HG02884 (cell line): Measurements from ENCODE around the gene ACBD4.
A peak's percentile ranks its signal among the peaks of the same experiment; 100 is the strongest.

ENCODE experiments used
- ATAC-seq: cut with Tn5 transposase; IDR thresholded peaks from one replicate; pipeline ENCODE4 v1.9.1; 2021; ENCODE audit warnings: mild to moderate bottlenecking, moderate library complexity; ENCODE audit not compliant: unreplicated experiment

The ACBD4 gene

DNA sequence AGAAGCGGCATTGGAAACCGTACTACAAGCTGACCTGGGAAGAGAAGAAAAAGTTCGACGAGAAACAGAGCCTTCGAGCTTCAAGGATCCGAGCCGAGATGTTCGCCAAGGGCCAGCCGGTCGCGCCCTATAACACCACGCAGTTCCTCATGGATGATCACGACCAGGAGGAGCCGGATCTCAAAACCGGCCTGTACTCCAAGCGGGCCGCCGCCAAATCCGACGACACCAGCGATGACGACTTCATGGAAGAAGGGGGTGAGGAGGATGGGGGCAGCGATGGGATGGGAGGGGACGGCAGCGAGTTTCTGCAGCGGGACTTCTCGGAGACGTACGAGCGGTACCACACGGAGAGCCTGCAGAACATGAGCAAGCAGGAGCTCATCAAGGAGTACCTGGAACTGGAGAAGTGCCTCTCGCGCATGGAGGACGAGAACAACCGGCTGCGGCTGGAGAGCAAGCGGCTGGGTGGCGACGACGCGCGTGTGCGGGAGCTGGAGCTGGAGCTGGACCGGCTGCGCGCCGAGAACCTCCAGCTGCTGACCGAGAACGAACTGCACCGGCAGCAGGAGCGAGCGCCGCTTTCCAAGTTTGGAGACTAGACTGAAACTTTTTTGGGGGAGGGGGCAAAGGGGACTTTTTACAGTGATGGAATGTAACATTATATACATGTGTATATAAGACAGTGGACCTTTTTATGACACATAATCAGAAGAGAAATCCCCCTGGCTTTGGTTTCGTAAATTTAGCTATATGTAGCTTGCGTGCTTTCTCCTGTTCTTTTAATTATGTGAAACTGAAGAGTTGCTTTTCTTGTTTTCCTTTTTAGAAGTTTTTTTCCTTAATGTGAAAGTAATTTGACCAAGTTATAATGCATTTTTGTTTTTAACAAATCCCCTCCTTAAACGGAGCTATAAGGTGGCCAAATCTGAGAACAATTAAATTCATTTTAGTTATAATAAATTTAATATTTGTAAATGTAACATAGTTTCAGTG lies 14.5 kb downstream of the ACBD4 start:
- ATAC-seq, result no peak

GRCh38 chr17:45150911-45151809 lies 15.7 kb downstream of the ACBD4 start:
- ATAC-seq, result no peak

- no peak for ATAC-seq
Measured at GRCh38 chr17:45155029-45155428, 19.5 kb downstream of the ACBD4 start.

- no peak for ATAC-seq
Measured at GRCh38 chr17:45155483-45155882, 20.0 kb downstream of the ACBD4 start.

- ATAC-seq, result no peak
Measured at GRCh38 chr17:45156242-45156641, 20.8 kb downstream of the ACBD4 start.

- peak; percentile 12 for ATAC-seq
Measured at GRCh38 chr17:45160447-45161287, 25.2 kb downstream of the ACBD4 start.

DNA sequence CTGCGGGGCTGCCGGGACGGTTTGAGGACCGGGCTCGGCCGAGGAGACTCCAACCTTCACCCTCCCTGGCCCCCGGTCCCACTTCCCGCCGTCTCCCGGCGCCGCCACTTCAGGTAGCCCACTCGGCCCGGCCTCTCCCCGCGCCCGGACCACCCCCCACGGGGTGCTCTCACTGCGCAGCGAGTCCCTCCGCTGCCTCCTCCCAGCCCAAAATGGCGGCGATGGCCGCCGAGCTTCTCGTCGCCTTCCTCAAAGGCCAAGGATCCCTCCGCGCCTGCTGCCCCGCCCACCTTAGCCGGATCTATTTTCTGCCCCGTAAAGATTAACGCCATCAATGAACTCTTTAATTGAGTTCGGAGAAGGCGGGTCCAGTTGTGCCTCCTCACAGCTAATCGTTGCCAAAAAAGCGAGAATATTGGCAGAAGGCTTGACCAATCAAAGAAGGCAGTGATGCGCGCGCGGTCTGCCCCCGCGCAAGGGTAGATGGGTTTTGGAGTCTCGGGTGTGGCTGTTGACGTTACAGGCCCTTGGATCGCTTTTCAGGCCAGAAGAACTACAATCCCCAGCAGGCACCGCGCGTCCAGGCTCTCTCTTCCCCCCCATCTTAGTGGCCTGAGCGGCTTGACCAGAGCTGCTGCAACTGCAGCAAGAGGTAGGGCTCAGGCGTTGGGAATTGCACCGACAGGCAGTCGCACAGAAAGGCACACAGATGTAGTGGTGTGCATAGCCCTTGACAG lies 26.0 kb downstream of the ACBD4 start, which contains the start of gene HEXIM2:
Gene HEXIM2, plus strand, starts transcription at position 588 of the 737 bp plus-strand sequence. CDS start 919 bp downstream, outside the sequence.
- peak; percentile 89 for ATAC-seq

DNA sequence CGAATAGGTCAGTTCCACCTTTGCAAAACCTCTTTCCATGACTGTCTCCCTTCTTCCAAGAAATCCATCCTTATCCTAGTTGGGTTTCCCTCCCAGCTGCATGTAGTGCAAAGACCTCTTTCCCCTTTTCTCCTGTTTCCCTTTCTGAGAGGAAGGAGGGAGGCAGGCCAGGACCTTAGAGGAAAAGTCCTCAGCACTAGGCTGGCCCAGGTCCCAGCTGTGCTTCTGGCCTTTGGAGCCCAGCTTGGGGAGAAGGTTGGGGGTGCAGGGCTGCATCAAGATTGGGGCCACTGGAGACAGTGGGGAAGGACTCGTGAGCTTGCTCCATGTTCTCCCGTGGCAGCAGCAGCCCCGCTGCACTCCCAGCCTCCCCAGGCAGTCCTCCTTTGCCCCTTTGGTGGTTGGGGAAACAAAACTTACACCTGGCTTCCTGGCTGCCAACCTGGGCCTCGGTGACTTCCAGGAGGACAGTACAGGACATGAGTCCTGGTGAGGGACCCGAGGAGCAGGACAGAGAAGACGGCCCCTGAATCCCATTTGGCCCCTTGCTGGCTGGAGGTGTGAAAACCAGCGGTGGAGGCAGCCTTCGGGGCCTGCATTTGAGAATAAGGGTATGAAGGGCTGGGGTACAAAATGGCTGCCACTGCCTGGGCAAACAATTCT lies 26.7 kb downstream of the ACBD4 start:
- no peak for ATAC-seq

- ATAC-seq, result no peak
Measured at GRCh38 chr17:45164734-45165269, 29.3 kb downstream of the ACBD4 start.

DNA sequence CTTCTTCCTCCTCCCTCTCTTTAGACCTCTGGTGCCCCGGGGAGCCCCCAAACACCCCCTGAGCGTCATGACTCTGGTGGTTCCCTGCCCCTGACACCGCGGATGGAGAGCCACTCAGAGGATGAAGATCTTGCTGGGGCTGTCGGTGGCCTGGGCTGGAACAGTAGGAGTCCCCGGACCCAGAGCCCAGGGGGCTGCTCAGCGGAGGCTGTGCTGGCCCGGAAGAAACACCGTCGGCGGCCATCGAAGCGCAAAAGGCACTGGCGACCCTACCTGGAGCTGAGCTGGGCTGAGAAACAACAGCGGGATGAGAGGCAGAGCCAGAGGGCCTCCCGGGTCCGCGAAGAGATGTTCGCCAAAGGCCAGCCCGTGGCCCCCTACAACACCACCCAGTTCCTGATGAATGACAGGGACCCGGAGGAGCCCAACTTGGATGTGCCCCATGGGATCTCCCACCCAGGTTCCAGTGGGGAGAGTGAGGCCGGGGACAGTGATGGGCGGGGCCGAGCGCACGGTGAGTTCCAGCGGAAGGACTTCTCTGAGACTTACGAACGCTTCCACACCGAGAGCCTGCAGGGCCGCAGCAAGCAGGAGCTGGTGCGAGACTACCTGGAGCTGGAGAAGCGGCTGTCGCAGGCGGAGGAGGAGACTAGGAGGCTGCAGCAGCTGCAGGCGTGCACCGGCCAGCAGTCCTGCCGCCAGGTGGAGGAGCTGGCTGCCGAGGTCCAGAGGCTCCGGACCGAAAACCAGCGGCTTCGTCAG lies 33.7 kb downstream of the ACBD4 start:
- ATAC-seq, result no peak

GRCh38 chr17:45170280-45170930 lies 34.9 kb downstream of the ACBD4 start:
- no peak for ATAC-seq

GRCh38 chr17:45170931-45171337 lies 35.4 kb downstream of the ACBD4 start:
- ATAC-seq, result no peak

- no peak for ATAC-seq
Measured at GRCh38 chr17:45171338-45172231, 36.1 kb downstream of the ACBD4 start.

- no peak for ATAC-seq
Measured at GRCh38 chr17:45172232-45172540, 36.7 kb downstream of the ACBD4 start.

GRCh38 chr17:45172541-45173286 lies 37.2 kb downstream of the ACBD4 start:
- no peak for ATAC-seq

- ATAC-seq, result no peak
Measured at GRCh38 chr17:45175759-45176115, 40.2 kb downstream of the ACBD4 start.
